Calu3 (cell line): Measurements from ENCODE around the gene ARMH1. TPM values are rescaled to one million over a fixed set of nuclear protein-coding genes. Genes with fewer than 3 reads are reported as not detected.

Experiments used
- BruUV-seq: library from RNA; stranded (reverse); fragments of 400-500 nt; replicated peaks from 2 replicates; lab custom pipeline; 2021; lab: Mats Ljungman, UMichigan
- CTCF ChIA-PET: fragments of 300-600 bp; sonication (Branson Sonifier 250); formaldehyde crosslinking; loops from one replicate; lab custom pipeline; 2022; ENCODE audit warnings: antibody characterized with exemption; lab: Charles Lee
- DNase-seq: peaks from one replicate; pipeline ENCODE4 v3.0.0; 2022
- H3K27ac Mint-ChIP-seq: one replicate; pipeline ENCODE4 v1.8.0; 2022; ENCODE audit warnings: mixed read lengths; ENCODE audit not compliant: unreplicated experiment
- H3K27me3 Mint-ChIP-seq: one replicate; pipeline ENCODE4 v1.8.0; 2022; ENCODE audit warnings: mixed read lengths; ENCODE audit not compliant: unreplicated experiment
- H3K36me3 Mint-ChIP-seq: one replicate; pipeline ENCODE4 v1.8.0; 2022; ENCODE audit warnings: mild to moderate bottlenecking, moderate library complexity, mixed read lengths; ENCODE audit not compliant: insufficient read depth, unreplicated experiment
- H3K4me1 Mint-ChIP-seq: one replicate; pipeline ENCODE4 v1.8.0; 2022; ENCODE audit warnings: mild to moderate bottlenecking, low read depth, mixed read lengths; ENCODE audit not compliant: unreplicated experiment
- H3K4me3 Mint-ChIP-seq: one replicate; pipeline ENCODE4 v1.8.0; 2022; ENCODE audit warnings: mild to moderate bottlenecking, low read depth, moderate library complexity, mixed read lengths; ENCODE audit not compliant: unreplicated experiment
- H3K9me3 Mint-ChIP-seq: one replicate; pipeline ENCODE4 v1.8.0; 2022; ENCODE audit warnings: low read depth, mixed read lengths; ENCODE audit not compliant: unreplicated experiment
- CTCF ChIP-seq: fragments of 200-600 bp; IDR thresholded peaks from one replicate; pipeline ENCODE4 v1.8.0; 2022; ENCODE audit warnings: antibody characterized with exemption; ENCODE audit not compliant: unreplicated experiment
- intact Hi-C: fragments of 100-400 bp; cut with micrococcal nuclease; formaldehyde crosslinking; loops from one replicate; pipeline ENCODE4 v1.10.0; 2022; ENCODE audit not compliant: unreplicated experiment
- total RNA-seq: library from RNA; stranded (reverse); gene quantifications from 2 replicates; pipeline ENCODE4 v1.2.3, GENCODE V29; 2022

The ARMH1 gene
- total RNA-seq, 1 experiment from 2014 or later = 5.8 TPM

DNA sequence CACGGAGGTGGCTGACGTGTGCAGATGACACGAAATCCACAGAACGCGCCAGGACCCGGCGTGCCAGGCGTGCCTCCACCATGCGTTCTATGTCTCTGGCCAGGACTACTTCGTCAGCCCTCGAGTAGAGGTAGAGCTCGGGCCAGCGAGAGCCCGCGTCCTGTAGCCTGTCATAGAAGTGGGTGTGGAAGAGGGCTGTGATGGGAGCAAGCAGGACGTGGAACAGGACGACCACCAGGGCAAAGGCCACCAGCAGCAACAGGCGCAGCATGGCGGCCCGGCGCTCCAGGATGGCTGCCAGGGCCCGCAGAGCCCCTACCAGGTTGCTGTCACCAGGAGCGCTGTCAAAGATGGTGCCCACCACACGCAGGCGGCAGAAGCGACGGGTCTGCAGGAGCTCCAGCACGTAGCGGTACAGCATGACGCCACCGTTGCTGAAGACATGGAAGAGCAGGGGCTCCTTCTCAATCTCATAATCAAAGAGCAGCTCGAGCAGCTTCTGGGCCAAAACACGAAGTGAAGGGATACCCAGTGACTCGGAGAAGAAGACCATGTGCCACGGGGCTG is 19.8 kb upstream of the ARMH1 start:
- Mint-ChIP-seq H3K4me1 (no peaks in the 10 kb centered on the region), H3K4me3 (no peak overlapping the region), H3K36me3 (peaks cover 7% of the 10 kb centered on the region), H3K27me3 (no peaks in the 10 kb centered on the region), H3K9me3 (no peaks in the 10 kb centered on the region), H3K27ac (no peak overlapping the region)
- CTCF ChIA-PET = interaction anchor here (0.6 kb wide), 1 partner anchor 18 kb away, joined by 3 read pairs; no protein-coding TSS in a partner anchor
- no peak for DNase-seq
- BruUV-seq = no TSS peak
- intact Hi-C loops = no loop called here
- no peak for TF ChIP-seq CTCF

DNA sequence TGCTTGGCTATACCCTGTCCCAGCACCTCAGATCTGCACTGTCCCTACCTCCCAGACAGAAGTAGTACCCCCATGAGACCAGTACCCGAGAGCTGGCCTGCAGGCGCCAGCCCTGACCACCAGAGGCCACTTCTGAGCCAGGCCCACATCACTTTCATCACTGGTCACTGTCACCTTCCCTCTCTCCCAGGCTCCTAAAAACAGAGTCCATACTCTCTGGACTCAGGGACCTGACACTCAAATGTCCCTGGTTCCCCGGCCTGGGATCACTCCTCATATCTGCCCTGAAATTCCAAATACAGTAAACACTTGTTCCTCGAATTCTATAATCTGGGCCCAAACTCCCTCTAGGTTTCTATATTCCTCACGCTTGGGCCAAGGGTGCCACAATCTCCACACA is 18.9 kb upstream of the ARMH1 start:
- Mint-ChIP-seq H3K36me3 (peaks cover 7% of the 10 kb centered on the region), H3K4me1 (no peaks in the 10 kb centered on the region), H3K27ac (no peak overlapping the region), H3K27me3 (no peaks in the 10 kb centered on the region), H3K9me3 (no peaks in the 10 kb centered on the region), H3K4me3 (no peak overlapping the region)
- DNase-seq = peak; percentile 59
- intact Hi-C loops = no loop called here
- no TSS peak for BruUV-seq
- peak; percentile 75 for TF ChIP-seq CTCF
- CTCF ChIA-PET = no interaction called here

DNA sequence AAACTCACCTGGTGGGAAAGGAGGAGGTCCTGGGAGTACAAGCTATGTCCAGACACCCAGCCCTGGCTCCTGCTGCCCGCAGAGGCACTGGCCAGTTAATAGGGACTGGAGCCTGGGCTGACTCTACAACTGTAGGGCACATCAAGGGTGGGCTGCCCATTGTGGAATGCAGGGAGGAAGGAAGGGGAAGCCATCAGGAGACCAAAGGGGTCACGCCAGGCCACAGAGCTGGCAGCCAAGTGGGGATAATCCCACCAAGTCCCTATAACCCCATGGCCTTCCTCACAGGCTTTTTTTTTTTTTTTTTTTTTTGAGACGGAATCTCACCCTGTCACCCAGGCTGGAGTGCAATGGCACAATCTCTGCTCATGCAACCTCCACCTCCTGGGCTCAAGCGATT is 14.9 kb upstream of the ARMH1 start:
- Mint-ChIP-seq H3K27ac (no peak overlapping the region), H3K9me3 (no peaks in the 10 kb centered on the region), H3K4me1 (no peaks in the 10 kb centered on the region), H3K4me3 (no peak overlapping the region), H3K27me3 (no peaks in the 10 kb centered on the region), H3K36me3 (peaks cover 4% of the 10 kb centered on the region)
- TF ChIP-seq CTCF = no peak
- DNase-seq = no peak
- CTCF ChIA-PET = interaction anchor here (0.7 kb wide), 1 partner anchor 17 kb away, joined by 5 read pairs; no protein-coding TSS in a partner anchor
- intact Hi-C loops = no loop called here
- no TSS peak for BruUV-seq

GRCh38 chr1:44660176-44660575 is 14.3 kb upstream of the ARMH1 start:
- Mint-ChIP-seq H3K36me3 (no peaks in the 10 kb centered on the region), H3K9me3 (no peaks in the 10 kb centered on the region), H3K27ac (no peak overlapping the region), H3K27me3 (no peaks in the 10 kb centered on the region), H3K4me1 (no peaks in the 10 kb centered on the region), H3K4me3 (no peak overlapping the region)
- TF ChIP-seq CTCF = no peak
- DNase-seq = peak; percentile 40
- no TSS peak for BruUV-seq
- intact Hi-C loops = no loop called here
- CTCF ChIA-PET = interaction anchor here (0.6 to 0.7 kb wide), 2 partner anchors 17 to 569 kb away, joined by 4 to 5 read pairs; no protein-coding TSS in a partner anchor
